ENCODE results near the gene PRCD. TPM values are rescaled to one million over a fixed set of nuclear protein-coding genes. Genes with fewer than 3 reads are reported as not detected.
"Not testable (repeated sequence)": the region's sequence is repeated elsewhere in the genome, so short reads cannot be mapped to it uniquely, and the experiment has no call there.

Gene PRCD
- total and polyA plus RNA-seq, 2 experiments from 2014 or later: 0.43 to 3.4 TPM

DNA sequence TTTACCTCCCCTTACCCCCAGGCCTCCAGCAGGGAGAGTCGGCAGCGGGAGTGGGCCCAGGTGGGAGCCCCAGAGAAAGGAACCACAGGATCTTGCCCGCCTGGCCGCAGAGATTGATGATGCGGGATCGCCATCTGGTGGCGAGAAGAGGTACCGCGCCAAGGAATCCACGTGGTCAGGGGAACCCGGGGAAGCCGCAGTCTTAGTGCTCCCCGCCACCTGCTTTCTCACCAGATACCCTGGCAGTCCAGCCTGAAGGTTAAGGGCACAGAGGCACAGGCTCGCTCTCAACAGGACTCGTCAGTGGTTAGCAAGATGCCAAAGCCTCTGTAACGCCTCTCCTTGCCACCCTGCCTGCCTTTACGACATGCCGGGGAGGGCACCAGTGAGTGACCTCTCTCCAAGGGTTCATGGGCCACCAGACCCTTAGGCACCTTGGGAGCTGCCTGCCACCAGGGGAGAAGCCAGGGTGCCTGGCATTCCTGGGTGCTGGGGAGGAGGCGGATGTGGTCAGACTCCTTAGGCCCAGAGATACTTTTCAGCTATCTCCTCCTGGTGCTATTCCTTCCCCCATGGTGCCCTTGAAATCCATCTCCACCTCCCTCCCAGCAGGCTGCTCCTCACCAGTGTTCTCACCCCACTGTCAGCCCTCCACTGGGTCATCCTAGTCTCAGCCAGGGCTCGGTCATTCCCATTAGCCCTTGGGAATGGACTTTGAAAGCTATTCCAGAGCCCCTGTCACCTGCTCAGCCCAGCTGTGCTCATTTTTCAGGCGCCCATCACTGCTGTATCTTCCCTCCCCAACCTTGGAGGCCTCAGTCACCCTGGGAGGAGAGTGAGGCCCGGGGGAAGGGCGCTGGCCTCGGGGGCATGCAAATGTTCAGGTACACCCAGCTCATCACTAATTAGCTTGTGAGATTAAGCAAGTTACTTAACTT, 33.2 kb upstream of the PRCD start:
- TF ChIP-seq EZH2phosphoT487 (IDR thresholded peaks at IDR 0.05; ENCODE audit: insufficient read depth, low read depth) (no peak), EZH2 (IDR thresholded peaks at IDR 0.05; ENCODE audit: insufficient read depth, poor library complexity, severe bottlenecking) (no peak)
- H3K9me2 ChIP-seq (ENCODE audit: insufficient read depth): no peaks in the 10 kb centered on the region
- WGBS, 2 experiments (ENCODE audit: low coverage in 1 of 2, low lambda C conversion rate in 2 of 2, missing lambda C conversion rate in 2 of 2): 28 to 31% methylated on average over 24 of the region's 24 CpGs
- H3K9me3 ChIP-seq (ENCODE audit: low read depth): no peaks in the 10 kb centered on the region
- no peaks in the 10 kb centered on the region for H4K20me1 ChIP-seq (ENCODE audit: insufficient read depth)
- no peaks in the 10 kb centered on the region for H3K79me2 ChIP-seq (ENCODE audit: insufficient read depth)
- peak overlapping the region; percentile 58; the same call in 1 of the 2 replicates for H2AFZ ChIP-seq
- peak; percentile 78 for DNase-seq
- H3F3A ChIP-seq (ENCODE audit: insufficient read depth): no peaks in the 10 kb centered on the region
- no peaks in the 10 kb centered on the region for H3K36me3 ChIP-seq (ENCODE audit: low read depth)
- H3K27me3 ChIP-seq (replicated peaks; ENCODE audit: insufficient read depth): no peaks in the 10 kb centered on the region
- peaks cover 9% of the 10 kb centered on the region; the same call in 1 of the 2 replicates for H3K4me1 ChIP-seq (ENCODE audit: insufficient read depth)
- no peak overlapping the region for H3K4me2 ChIP-seq (ENCODE audit: unreplicated experiment)
- in situ Hi-C loops (cut with MboI): loop anchor here (5.0 kb wide), 1 partner anchor 39 kb away; the partner anchor contains the start of gene AANAT
- no peak overlapping the region for H3K27ac ChIP-seq
- no peak overlapping the region for H3K9ac ChIP-seq
- no peak overlapping the region for H3K4me3 ChIP-seq

DNA sequence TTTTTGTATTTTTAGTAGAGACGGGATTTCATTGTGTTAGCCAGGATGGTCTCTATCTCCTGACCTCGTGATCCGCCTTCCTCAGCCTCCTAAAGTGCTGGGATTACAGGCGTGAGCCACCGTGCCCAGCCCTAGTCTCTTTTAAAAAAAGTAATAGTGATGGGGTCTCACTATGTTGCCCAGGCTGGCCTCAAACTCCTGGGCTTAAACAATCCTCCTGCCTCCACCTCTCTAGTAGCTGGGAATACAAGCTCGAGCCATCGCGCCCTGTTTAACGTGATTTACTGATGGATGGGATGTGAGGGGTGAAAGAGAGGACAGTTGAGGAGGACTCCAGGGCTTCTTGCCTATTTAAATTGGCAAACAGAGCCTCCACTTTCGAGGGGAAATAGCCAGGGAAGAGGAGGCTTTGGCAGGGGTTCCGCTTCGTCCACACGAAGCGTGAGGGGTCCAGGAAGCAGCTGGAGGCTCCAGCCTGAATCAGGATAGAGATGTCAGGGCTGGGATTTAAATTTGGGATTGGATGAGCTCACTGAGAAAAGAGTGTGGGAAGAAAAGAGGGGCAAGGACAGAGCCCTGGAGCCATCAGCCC, 31.3 kb upstream of the PRCD start:
- in situ Hi-C loops (cut with MboI): loop anchor here (5.0 kb wide), 1 partner anchor 41 kb away; the partner anchor contains the start of gene AANAT
- H3K27me3 ChIP-seq (replicated peaks; ENCODE audit: insufficient read depth); H4K20me1 ChIP-seq (ENCODE audit: insufficient read depth); H3K9me3 ChIP-seq (ENCODE audit: low read depth); H3K79me2 ChIP-seq (ENCODE audit: insufficient read depth); H3F3A ChIP-seq (ENCODE audit: insufficient read depth); H3K27ac ChIP-seq; H3K9ac ChIP-seq; H3K4me1 ChIP-seq (ENCODE audit: insufficient read depth); DNase-seq; H3K9me2 ChIP-seq (ENCODE audit: insufficient read depth); H2AFZ ChIP-seq; H3K4me2 ChIP-seq (ENCODE audit: unreplicated experiment); H3K36me3 ChIP-seq (ENCODE audit: low read depth); H3K4me3 ChIP-seq: not testable (repeated sequence)
- WGBS, 2 experiments (ENCODE audit: low coverage in 1 of 2, low lambda C conversion rate in 2 of 2, missing lambda C conversion rate in 2 of 2): 80 to 83% methylated on average over 14 of the region's 14 CpGs

DNA sequence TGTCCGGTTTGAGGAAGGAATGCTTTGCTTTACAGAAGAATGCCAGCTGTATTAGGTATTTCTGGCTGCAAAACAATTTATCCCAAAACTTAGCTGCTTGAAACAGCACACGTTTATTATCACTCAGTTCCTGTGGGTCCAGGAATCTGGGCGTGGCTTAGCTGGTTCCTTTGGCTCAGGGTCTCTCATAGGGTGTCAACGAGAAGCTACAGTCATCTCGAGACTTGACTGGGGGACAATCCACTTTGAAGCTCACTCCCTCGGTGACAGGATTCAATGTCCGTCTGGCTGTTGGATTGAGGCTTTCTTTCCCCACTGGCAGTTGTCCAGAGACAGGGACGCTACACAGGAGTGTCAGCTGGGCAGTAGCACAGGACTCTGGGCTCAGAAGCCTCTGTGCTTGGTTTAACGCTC, 29.0 kb upstream of the PRCD start:
- Histone ChIP-seq H3K27me3 (replicated peaks; ENCODE audit: insufficient read depth) (no peaks in the 10 kb centered on the region), H2AFZ (peak overlapping the region; percentile 47; the same call in 1 of the 2 replicates), H3K9me3 (ENCODE audit: low read depth) (no peaks in the 10 kb centered on the region), H3K4me2 (ENCODE audit: unreplicated experiment) (no peak overlapping the region), H3K4me1 (ENCODE audit: insufficient read depth) (peaks cover 17% of the 10 kb centered on the region), H3F3A (ENCODE audit: insufficient read depth) (peaks cover 11% of the 10 kb centered on the region; the same call in 1 of the 2 replicates), H3K4me3 (no peak overlapping the region), H3K36me3 (ENCODE audit: low read depth) (no peaks in the 10 kb centered on the region), H3K27ac (no peak overlapping the region), H3K9me2 (ENCODE audit: insufficient read depth) (no peaks in the 10 kb centered on the region), H4K20me1 (ENCODE audit: insufficient read depth) (no peaks in the 10 kb centered on the region), H3K9ac (no peak overlapping the region), H3K79me2 (ENCODE audit: insufficient read depth) (no peaks in the 10 kb centered on the region)
- WGBS, 2 experiments (ENCODE audit: low coverage in 1 of 2, low lambda C conversion rate in 2 of 2, missing lambda C conversion rate in 2 of 2): 18 to 21% methylated on average over 9 of the region's 9 CpGs
- DNase-seq: peak; percentile 41
- TF ChIP-seq EZH2phosphoT487 (IDR thresholded peaks at IDR 0.05; ENCODE audit: insufficient read depth, low read depth) (no peak), EZH2 (IDR thresholded peaks at IDR 0.05; ENCODE audit: insufficient read depth, poor library complexity, severe bottlenecking) (no peak)
- in situ Hi-C loops (cut with MboI): no loop called here

DNA sequence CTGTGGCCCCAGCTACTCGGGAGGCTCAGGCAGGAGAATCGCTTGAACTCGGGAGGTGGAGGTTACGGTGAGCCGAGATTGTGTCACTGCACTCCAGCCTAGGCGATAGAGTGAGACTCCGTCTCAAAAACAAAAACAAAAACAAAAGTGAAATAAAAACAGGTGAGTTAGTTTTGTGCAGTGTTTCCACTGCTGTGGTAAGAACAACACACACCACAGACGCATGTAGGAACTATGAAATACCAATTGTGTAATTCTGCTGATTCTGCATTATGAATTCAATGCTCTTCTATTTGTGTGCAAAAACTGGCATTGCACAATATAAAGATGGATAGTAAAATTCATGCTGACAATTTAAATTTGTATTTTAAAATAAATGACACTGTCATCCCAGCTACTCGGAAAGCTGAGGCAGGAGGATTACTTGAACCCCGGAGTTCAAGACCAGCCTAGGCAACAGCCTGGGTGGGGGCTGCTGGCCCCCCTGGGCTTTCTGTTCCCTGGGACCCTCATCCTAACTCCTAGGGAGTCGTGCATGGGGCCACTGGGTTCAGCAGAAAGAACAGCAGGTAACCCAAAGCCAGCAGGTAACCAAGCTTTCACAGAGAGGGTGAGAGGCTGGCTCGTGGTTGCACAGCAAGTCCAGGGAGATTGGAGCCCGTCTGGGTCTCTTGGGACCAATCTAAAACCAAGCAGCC, 28.0 kb upstream of the PRCD start:
- in situ Hi-C loops (cut with MboI): no loop called here
- H3K79me2 ChIP-seq (ENCODE audit: insufficient read depth): no peaks in the 10 kb centered on the region
- no peak overlapping the region for H3K4me3 ChIP-seq
- no peak overlapping the region for H3K4me2 ChIP-seq (ENCODE audit: unreplicated experiment)
- H3K9me2 ChIP-seq (ENCODE audit: insufficient read depth): no peaks in the 10 kb centered on the region
- TF ChIP-seq EZH2 (IDR thresholded peaks at IDR 0.05; ENCODE audit: insufficient read depth, poor library complexity, severe bottlenecking) (no peak), EZH2phosphoT487 (IDR thresholded peaks at IDR 0.05; ENCODE audit: insufficient read depth, low read depth) (no peak)
- peaks cover 19% of the 10 kb centered on the region; the same call in 1 of the 2 replicates for H3F3A ChIP-seq (ENCODE audit: insufficient read depth)
- DNase-seq: no peak
- H3K9ac ChIP-seq: no peak overlapping the region
- no peaks in the 10 kb centered on the region for H3K27me3 ChIP-seq (replicated peaks; ENCODE audit: insufficient read depth)
- no peaks in the 10 kb centered on the region for H3K9me3 ChIP-seq (ENCODE audit: low read depth)
- WGBS, 2 experiments (ENCODE audit: low coverage in 1 of 2, low lambda C conversion rate in 2 of 2, missing lambda C conversion rate in 2 of 2): 87 to 89% methylated on average over 13 of the region's 13 CpGs
- peaks cover 23% of the 10 kb centered on the region for H3K4me1 ChIP-seq (ENCODE audit: insufficient read depth)
- H3K36me3 ChIP-seq (ENCODE audit: low read depth): no peaks in the 10 kb centered on the region
- no peak overlapping the region for H3K27ac ChIP-seq
- no peak overlapping the region for H2AFZ ChIP-seq
- no peaks in the 10 kb centered on the region for H4K20me1 ChIP-seq (ENCODE audit: insufficient read depth)

Data from GM23248 (cell line).